SK-N-MC (cell line): ENCODE data around the gene KIF16B.
"Not testable (repeated sequence)": the region's sequence is repeated elsewhere in the genome, so short reads cannot be mapped to it uniquely, and the experiment has no call there.

ENCODE experiments used
- DNase-seq: peaks from one replicate; pipeline ENCODE4 v3.0.0-alpha.2; 2011; ENCODE audit warnings: low read depth, low spot score
- H3K27ac ChIP-seq: fragments of 200-600 bp; sonication (generic); 2 replicates; pipeline ENCODE4 v1.5.1; 2016; ENCODE audit warnings: mixed run types
- H3K36me3 ChIP-seq: fragments of 200-600 bp; sonication (generic); 2 replicates; pipeline ENCODE4 v1.6.1; 2017; ENCODE audit warnings: antibody characterized with exemption, low read length, mixed read lengths; ENCODE audit not compliant: insufficient read depth
- H3K4me3 ChIP-seq: fragments of 200-600 bp; sonication (generic); 2 replicates; pipeline ENCODE4 v1.5.1; 2016
- H3K9ac ChIP-seq: fragments of 200-600 bp; sonication (generic); 2 replicates; pipeline ENCODE4 v1.8.0; 2017; ENCODE audit warnings: mixed run types, mixed read lengths; ENCODE audit not compliant: insufficient read length
- H3K9me3 ChIP-seq: fragments of 200-600 bp; sonication (generic); 2 replicates; pipeline ENCODE4 v1.6.1; 2017; ENCODE audit warnings: low read depth, mild to moderate bottlenecking, antibody characterized with exemption, low read length, moderate library complexity, mixed read lengths
- EZH2 ChIP-seq: fragments of 200-600 bp; sonication (generic); IDR thresholded peaks from one replicate; pipeline ENCODE4 v1.6.1; 2017; ENCODE audit warnings: antibody characterized with exemption
- FOXP2 ChIP-seq: optimal IDR thresholded peaks from 2 replicates; pipeline ENCODE3; 2011; ENCODE audit warnings: mild to moderate bottlenecking, moderate library complexity; ENCODE audit not compliant: insufficient read depth; ENCODE audit errors: extremely low read length, control extremely low read depth
- POLR2AphosphoS5 ChIP-seq: IDR thresholded peaks from 2 replicates; pipeline ENCODE4 v1.6.1; 2012; ENCODE audit warnings: mild to moderate bottlenecking, low read depth, low read length, borderline replicate concordance

The KIF16B gene

GRCh38 chr20:16596991-16597390 is 23.7 kb upstream of the KIF16B start:
- Histone ChIP-seq H3K9me3 (no peaks in the 10 kb centered on the region), H3K36me3 (no peaks in the 10 kb centered on the region), H3K9ac (no peak overlapping the region), H3K4me3 (no peak overlapping the region), H3K27ac (no peak overlapping the region)
- TF ChIP-seq FOXP2 (no peak), EZH2 (no peak), POLR2AphosphoS5 (no peak)
- no peak for DNase-seq

DNA sequence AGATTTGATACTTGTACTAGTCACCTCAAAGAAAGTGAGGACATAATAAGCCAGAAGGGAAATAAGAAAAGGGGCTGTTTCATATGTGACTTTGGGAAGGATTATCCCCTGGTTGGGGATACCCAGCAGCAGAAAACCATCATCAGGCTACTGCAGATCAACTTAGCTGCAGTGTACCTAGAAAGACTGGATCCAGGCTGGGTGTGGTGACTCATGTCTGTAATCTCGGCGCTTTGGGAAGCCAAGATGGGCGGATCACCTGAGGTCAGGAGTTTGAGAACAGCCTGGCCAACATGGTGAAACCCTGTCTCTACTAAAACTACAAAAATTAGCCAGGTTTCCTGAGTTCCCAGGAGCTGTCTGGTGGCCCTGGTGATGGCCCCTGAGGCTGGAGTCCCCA is 23.2 kb upstream of the KIF16B start:
- not testable (repeated sequence) for H3K36me3 ChIP-seq, H3K4me3 ChIP-seq, H3K27ac ChIP-seq, H3K9me3 ChIP-seq, H3K9ac ChIP-seq, DNase-seq

- no peak for TF ChIP-seq FOXP2
- no peak for TF ChIP-seq EZH2
- no peak for TF ChIP-seq POLR2AphosphoS5
- no peak for DNase-seq
Measured at GRCh38 chr20:16595376-16595775, 22.1 kb upstream of the KIF16B start.

DNA sequence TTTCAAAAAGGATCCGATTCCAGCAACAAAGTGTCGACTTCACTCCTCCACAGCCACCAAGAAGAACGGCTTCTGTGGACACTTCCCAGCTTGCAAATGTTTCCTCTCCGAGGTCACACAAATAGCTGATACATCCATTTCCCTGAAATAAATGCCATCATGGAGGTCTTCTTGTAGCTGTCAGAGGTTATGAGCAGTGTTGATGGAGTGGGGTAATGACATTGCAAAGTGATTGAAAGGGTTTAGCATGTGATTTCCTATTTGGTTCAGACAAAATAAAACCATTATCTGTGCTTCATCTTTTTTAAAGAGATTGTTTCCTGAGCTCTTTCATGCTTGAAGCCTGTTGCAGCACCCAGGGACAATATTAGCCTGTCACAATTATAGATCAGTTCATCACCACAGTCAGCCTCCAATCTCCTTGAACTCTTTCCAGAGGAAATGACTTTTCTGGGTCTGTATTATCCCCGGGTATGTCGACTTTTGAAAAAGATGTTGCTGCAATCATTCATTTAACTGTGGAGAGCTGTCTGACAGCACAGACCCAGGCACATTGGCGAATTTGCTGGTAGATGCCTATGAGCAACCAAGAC is 16.9 kb upstream of the KIF16B start:
- Histone ChIP-seq H3K36me3 (no peaks in the 10 kb centered on the region), H3K9me3 (no peaks in the 10 kb centered on the region), H3K4me3 (no peak overlapping the region), H3K27ac (no peak overlapping the region), H3K9ac (no peak overlapping the region)
- TF ChIP-seq EZH2: no peak
- TF ChIP-seq FOXP2: no peak
- TF ChIP-seq POLR2AphosphoS5: no peak
- no peak for DNase-seq

More at GRCh38 chr20:16595376-16595775, 22.1 kb upstream of the KIF16B start:
- Histone ChIP-seq H3K4me3 (no peak overlapping the region), H3K36me3 (no peaks in the 10 kb centered on the region), H3K27ac (no peak overlapping the region), H3K9me3 (no peaks in the 10 kb centered on the region), H3K9ac (no peak overlapping the region)

DNA sequence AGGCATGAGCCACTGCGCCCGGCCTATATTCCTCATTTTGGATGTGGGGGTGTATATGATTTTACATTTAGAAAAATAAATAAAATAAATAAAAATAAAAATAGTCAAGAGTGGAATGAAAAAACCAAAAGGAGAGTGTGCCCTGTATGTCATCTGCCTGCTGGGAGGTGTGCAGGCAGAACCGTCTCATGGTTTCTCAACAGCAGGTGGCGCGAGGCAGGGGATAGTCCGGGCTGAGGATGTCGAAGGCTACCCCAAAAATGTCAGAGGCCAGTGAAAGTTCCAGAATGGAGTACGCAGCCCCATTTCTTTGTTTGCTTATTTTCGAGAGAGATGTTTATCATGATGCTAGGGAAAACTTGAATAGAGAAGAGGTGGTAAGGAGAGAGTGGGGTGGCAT is 16.4 kb upstream of the KIF16B start:
- TF ChIP-seq EZH2 (no peak), FOXP2 (no peak), POLR2AphosphoS5 (no peak)
- no peak overlapping the region for H3K4me3 ChIP-seq
- H3K9ac ChIP-seq: no peak overlapping the region
- DNase-seq: no peak
- no peaks in the 10 kb centered on the region for H3K36me3 ChIP-seq
- H3K27ac ChIP-seq: no peak overlapping the region
- no peaks in the 10 kb centered on the region for H3K9me3 ChIP-seq

DNA sequence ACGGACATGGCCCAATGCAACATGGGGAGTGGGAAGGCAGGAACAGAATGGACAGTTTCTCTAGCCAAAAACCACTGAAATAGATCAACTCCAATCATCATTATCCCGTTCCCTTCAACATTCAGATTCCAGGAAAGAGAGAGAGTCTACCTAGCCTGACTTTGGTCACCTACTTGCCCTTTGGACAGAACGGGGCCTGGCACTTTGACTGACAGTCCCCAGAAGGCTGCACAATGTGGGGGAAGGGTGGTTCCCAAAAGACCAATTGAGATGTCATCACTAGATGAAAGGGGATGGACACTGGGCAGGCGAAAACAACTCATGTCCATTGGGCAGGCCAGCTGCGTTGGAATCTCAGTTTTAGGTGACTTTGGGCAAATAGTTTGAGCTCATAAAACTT is 15.0 kb upstream of the KIF16B start:
- H3K27ac ChIP-seq: no peak overlapping the region
- no peak overlapping the region for H3K9ac ChIP-seq
- no peak for TF ChIP-seq EZH2
- TF ChIP-seq FOXP2: no peak
- TF ChIP-seq POLR2AphosphoS5: no peak
- H3K4me3 ChIP-seq: no peak overlapping the region
- H3K9me3 ChIP-seq: no peaks in the 10 kb centered on the region
- no peak for DNase-seq
- no peaks in the 10 kb centered on the region for H3K36me3 ChIP-seq

- H3K27ac ChIP-seq: no peak overlapping the region
- no peak for TF ChIP-seq POLR2AphosphoS5
- no peak for TF ChIP-seq EZH2
- TF ChIP-seq FOXP2: no peak
- no peaks in the 10 kb centered on the region for H3K36me3 ChIP-seq
- no peaks in the 10 kb centered on the region for H3K9me3 ChIP-seq
- DNase-seq: no peak
- no peak overlapping the region for H3K9ac ChIP-seq
- no peak overlapping the region for H3K4me3 ChIP-seq
Measured at GRCh38 chr20:16587066-16587465, 13.8 kb upstream of the KIF16B start.

DNA sequence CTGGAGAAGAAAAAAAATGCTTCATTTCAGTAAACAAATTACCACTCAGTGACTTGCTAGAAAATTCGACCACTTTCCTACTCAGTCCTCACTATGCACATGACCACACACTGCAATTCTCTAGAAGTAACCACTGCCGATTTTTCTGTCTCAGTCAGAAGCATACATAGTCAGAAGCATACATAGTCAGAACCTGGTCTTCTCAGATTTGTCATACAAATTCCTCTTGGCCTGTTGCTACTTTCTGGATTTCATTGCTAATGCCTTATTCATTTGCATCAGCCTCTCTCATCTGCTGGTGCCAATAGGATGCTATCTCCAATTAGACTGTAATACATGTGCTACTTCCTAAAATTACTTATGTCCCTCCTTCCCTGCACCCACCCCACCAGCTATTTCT is 10.2 kb upstream of the KIF16B start:
- TF ChIP-seq FOXP2 (no peak), POLR2AphosphoS5 (no peak), EZH2 (no peak)
- no peak overlapping the region for H3K4me3 ChIP-seq
- H3K36me3 ChIP-seq: no peaks in the 10 kb centered on the region
- no peak for DNase-seq
- no peak overlapping the region for H3K9ac ChIP-seq
- no peak overlapping the region for H3K27ac ChIP-seq
- H3K9me3 ChIP-seq: no peaks in the 10 kb centered on the region

GRCh38 chr20:16581241-16581640 is 8.0 kb upstream of the KIF16B start:
- H3K9ac ChIP-seq: no peak overlapping the region
- no peaks in the 10 kb centered on the region for H3K9me3 ChIP-seq
- no peak overlapping the region for H3K4me3 ChIP-seq
- no peak for TF ChIP-seq EZH2
- H3K36me3 ChIP-seq: no peaks in the 10 kb centered on the region
- DNase-seq: no peak
- H3K27ac ChIP-seq: no peak overlapping the region
